HepG2 (cell line): ENCODE data around the gene RANGRF. TPM values are rescaled to one million over a fixed set of nuclear protein-coding genes. Genes with fewer than 3 reads are reported as not detected.
A peak's percentile ranks its signal among the peaks of the same experiment; 100 is the strongest.

ENCODE experiments used
- AKNA ChIP-seq: sonication (generic); formaldehyde crosslinking; IDR thresholded peaks from 2 replicates; pipeline ENCODE4 v1.4.0; 2020; ENCODE audit warnings: missing genetic modification reagents, borderline replicate concordance
- CENPX ChIP-seq: sonication (generic); formaldehyde crosslinking; IDR thresholded peaks from 2 replicates; pipeline ENCODE4 v1.9.0; 2021; ENCODE audit warnings: mild to moderate bottlenecking, missing genetic modification reagents, moderate library complexity
- GFI1 ChIP-seq: sonication (generic); formaldehyde crosslinking; IDR thresholded peaks from 2 replicates; pipeline ENCODE4 v1.5.0; 2020; ENCODE audit warnings: missing genetic modification reagents, mild to moderate bottlenecking, borderline replicate concordance
- HMGXB3 ChIP-seq: sonication (generic); formaldehyde crosslinking; IDR thresholded peaks from 2 replicates; pipeline ENCODE4 v1.4.0; 2020; ENCODE audit warnings: missing genetic modification reagents, borderline replicate concordance
- HOXA5 ChIP-seq: sonication (generic); formaldehyde crosslinking; IDR thresholded peaks from 2 replicates; pipeline ENCODE4 v1.4.0; 2020; ENCODE audit warnings: missing genetic modification reagents
- PAF1 ChIP-seq: IDR thresholded peaks from 2 replicates; pipeline ENCODE4 v1.6.1; 2016; ENCODE audit warnings: missing genetic modification reagents, missing compliant biosample characterization
- PAXIP1 ChIP-seq: sonication (generic); formaldehyde crosslinking; conservative IDR thresholded peaks from 2 replicates; pipeline ENCODE4 v1.4.0; 2020; ENCODE audit warnings: mild to moderate bottlenecking, missing genetic modification reagents, moderate library complexity
- SRSF1 ChIP-seq: fragments of 200-400 bp; formaldehyde crosslinking; optimal IDR thresholded peaks from 2 replicates; pipeline ENCODE3; 2017; ENCODE audit warnings: mild to moderate bottlenecking, low read depth, low read length, moderate library complexity
- ZBTB26 ChIP-seq: IDR thresholded peaks from 2 replicates; pipeline ENCODE4 v1.6.1; 2016; ENCODE audit warnings: missing compliant biosample characterization, missing genetic modification reagents, borderline replicate concordance
- ZKSCAN1 ChIP-seq: fragments of 150-350 bp; IDR thresholded peaks from 2 replicates; pipeline ENCODE4 v1.6.1; 2014; ENCODE audit warnings: low read length
- ZNF180 ChIP-seq: sonication (generic); formaldehyde crosslinking; IDR thresholded peaks from 2 replicates; pipeline ENCODE4 v1.4.0; 2020; ENCODE audit warnings: low read depth, missing genetic modification reagents, borderline replicate concordance
- ZNF326 ChIP-seq: sonication (generic); formaldehyde crosslinking; IDR thresholded peaks from 2 replicates; pipeline ENCODE4 v1.4.0; 2020; ENCODE audit warnings: missing genetic modification reagents, borderline replicate concordance
- ZNF546 ChIP-seq: sonication (generic); formaldehyde crosslinking; conservative IDR thresholded peaks from 2 replicates; pipeline ENCODE4 v1.8.1; 2023; ENCODE audit warnings: mild to moderate bottlenecking, missing genetic modification reagents
- polyA plus RNA-seq, 8 experiments: library from polyadenylated mRNA; depleted of rRNA in 3 of 8; stranded (reverse) in 7 of 8; unstranded in 1 of 8; fragments of >200 nt; fragmentation: Illumina TruSeq in 4 of 8; extraction: Trizol in 4 of 8; gene quantifications; 2 replicates each; pipeline versions ENCODE4 v1.2.1 to v1.2.3, GENCODE V29; 2011 to 2016; ENCODE audit warnings: low read depth in 4 of 8, missing spikeins in 1 of 8, mixed read lengths in 1 of 8; ENCODE audit not compliant: insufficient read depth in 1 of 8
- total RNA-seq, 5 experiments: library from RNA; depleted of rRNA; stranded (reverse); fragments of >200 nt; fragmentation: Illumina TruSeq; extraction: Trizol; gene quantifications; 2 replicates each; pipeline ENCODE4 v1.2.3, GENCODE V29; 2016; ENCODE audit warnings: low read depth in 1 of 5

Gene RANGRF
- total and polyA plus RNA-seq, 2 of the 13 experiments (the other 11 are each of a cell fraction or from before 2014, with no cell fraction given): 18.6 to 40.7 TPM

GRCh38 chr17:8273884-8274444 lies 14.5 kb upstream of the RANGRF start (continued):
- TF ChIP-seq AKNA (CRISPR knock-in tag): no peak
- TF ChIP-seq ZKSCAN1: no peak
- peak; percentile 98 for TF ChIP-seq PAXIP1 (CRISPR knock-in tag)
- TF ChIP-seq HOXA5 (CRISPR knock-in tag): no peak
- TF ChIP-seq SRSF1: no peak
- no peak for TF ChIP-seq CENPX (CRISPR knock-in tag)
- TF ChIP-seq ZNF180 (CRISPR knock-in tag): no peak
- no peak for TF ChIP-seq ZBTB26 (CRISPR knock-in tag)
- TF ChIP-seq ZNF326 (CRISPR knock-in tag): no peak
- TF ChIP-seq PAF1 (CRISPR knock-in tag): no peak
- TF ChIP-seq ZNF546 (CRISPR knock-in tag): no peak
- no peak for TF ChIP-seq HMGXB3
- no peak; the same call in 1 of the 2 replicates for TF ChIP-seq GFI1
